ENCODE results near the gene DCST2.

DCST2 gene

GRCh38 chr1:155000726-155001424, 32.7 kb downstream of the DCST2 start:
- H3K4me3 ChIP-seq (ENCODE audit: low read depth, low read length) = peak overlapping the region; percentile 72
- no peak for TF ChIP-seq CTCF (IDR thresholded peaks at IDR 0.05; ENCODE audit: low read depth, low read length)
- no peaks in the 10 kb centered on the region for H3K27me3 ChIP-seq
- H3K9me3 ChIP-seq = no peaks in the 10 kb centered on the region
- peaks cover 10% of the 10 kb centered on the region for H3K4me1 ChIP-seq
- H3K36me3 ChIP-seq = no peaks in the 10 kb centered on the region
- DNase-seq = peak; percentile 90

GRCh38 chr1:155000411-155000725, 33.2 kb downstream of the DCST2 start:
- H3K4me1 ChIP-seq = peaks cover 10% of the 10 kb centered on the region
- no peaks in the 10 kb centered on the region for H3K27me3 ChIP-seq
- no peaks in the 10 kb centered on the region for H3K9me3 ChIP-seq
- no peaks in the 10 kb centered on the region for H3K36me3 ChIP-seq
- TF ChIP-seq CTCF (IDR thresholded peaks at IDR 0.05; ENCODE audit: low read depth, low read length) = no peak
- H3K4me3 ChIP-seq (ENCODE audit: low read depth, low read length) = peak overlapping the region; percentile 72
- DNase-seq = peak; percentile 43

- no peaks in the 10 kb centered on the region for H3K9me3 ChIP-seq
- TF ChIP-seq CTCF (IDR thresholded peaks at IDR 0.05; ENCODE audit: low read depth, low read length) = no peak
- DNase-seq = no peak
- no peaks in the 10 kb centered on the region for H3K27me3 ChIP-seq
- H3K36me3 ChIP-seq = no peaks in the 10 kb centered on the region
- H3K4me3 ChIP-seq (ENCODE audit: low read depth, low read length) = peak overlapping the region; percentile 59
- peaks cover 9% of the 10 kb centered on the region for H3K4me1 ChIP-seq
These were observed 33.8 kb downstream of the DCST2 start for GRCh38 chr1:154999571-155000410.

GRCh38 chr1:154998818-154999570, 34.6 kb downstream of the DCST2 start:
- peak; percentile 98 for TF ChIP-seq CTCF (IDR thresholded peaks at IDR 0.05; ENCODE audit: low read depth, low read length)
- Histone ChIP-seq H3K36me3 (no peaks in the 10 kb centered on the region), H3K4me1 (peaks cover 3% of the 10 kb centered on the region; the same call in 1 of the 2 replicates), H3K9me3 (no peaks in the 10 kb centered on the region), H3K4me3 (ENCODE audit: low read depth, low read length) (peak overlapping the region; percentile 59), H3K27me3 (no peaks in the 10 kb centered on the region)
- DNase-seq = peak; percentile 86

GRCh38 chr1:154998201-154998780, 35.3 kb downstream of the DCST2 start:
- peak; percentile 9; the same call in 1 of the 2 replicates for TF ChIP-seq CTCF (IDR thresholded peaks at IDR 0.05; ENCODE audit: low read depth, low read length)
- Histone ChIP-seq H3K4me1 (peaks cover 3% of the 10 kb centered on the region; the same call in 1 of the 2 replicates), H3K27me3 (no peaks in the 10 kb centered on the region), H3K4me3 (ENCODE audit: low read depth, low read length) (no peak overlapping the region), H3K36me3 (no peaks in the 10 kb centered on the region), H3K9me3 (no peaks in the 10 kb centered on the region)
- no peak for DNase-seq

Measured in BE2C (cell line).